GM12864 (cell line): ENCODE results near the gene WDR17.
A peak's percentile ranks its signal among the peaks of the same experiment; 100 is the strongest.

Source experiments
- DNase-seq: peaks from one replicate; pipeline ENCODE4 v3.0.0-alpha.2; 2011; ENCODE audit warnings: low read depth
- H3K4me3 ChIP-seq: 2 replicates; pipeline ENCODE4 v1.5.1; 2011; ENCODE audit warnings: mild to moderate bottlenecking, low read depth, low read length, control low read depth
- TF ChIP-seq, protein P1 (sequence below): IDR thresholded peaks from 2 replicates; pipeline ENCODE4 v1.5.1; 2011; ENCODE audit warnings: low read depth, mild to moderate bottlenecking, moderate library complexity, low read length, control low read depth, inconsistent platforms; ENCODE audit errors: missing control alignments

Gene WDR17

DNA sequence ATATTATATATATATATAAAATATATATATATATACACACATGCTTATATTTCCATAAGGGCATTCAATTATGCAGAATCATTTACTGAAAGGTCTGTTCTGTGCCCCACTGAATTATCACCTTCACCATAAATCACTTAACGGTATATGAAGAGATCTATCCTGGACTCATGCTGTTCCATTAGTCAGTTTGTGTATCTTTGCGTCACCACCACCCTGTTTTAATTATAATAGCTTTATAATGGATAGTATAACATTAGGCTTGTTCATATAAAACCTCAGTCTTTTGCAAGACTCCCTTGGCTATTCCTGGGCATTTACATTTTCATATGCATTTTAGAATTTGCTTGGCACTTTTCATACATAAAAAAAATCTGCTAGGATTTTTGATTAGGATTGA is 19.1 kb downstream of the WDR17 start:
- no peak for DNase-seq
- no peak overlapping the region for H3K4me3 ChIP-seq
- TF ChIP-seq, protein P1, sequence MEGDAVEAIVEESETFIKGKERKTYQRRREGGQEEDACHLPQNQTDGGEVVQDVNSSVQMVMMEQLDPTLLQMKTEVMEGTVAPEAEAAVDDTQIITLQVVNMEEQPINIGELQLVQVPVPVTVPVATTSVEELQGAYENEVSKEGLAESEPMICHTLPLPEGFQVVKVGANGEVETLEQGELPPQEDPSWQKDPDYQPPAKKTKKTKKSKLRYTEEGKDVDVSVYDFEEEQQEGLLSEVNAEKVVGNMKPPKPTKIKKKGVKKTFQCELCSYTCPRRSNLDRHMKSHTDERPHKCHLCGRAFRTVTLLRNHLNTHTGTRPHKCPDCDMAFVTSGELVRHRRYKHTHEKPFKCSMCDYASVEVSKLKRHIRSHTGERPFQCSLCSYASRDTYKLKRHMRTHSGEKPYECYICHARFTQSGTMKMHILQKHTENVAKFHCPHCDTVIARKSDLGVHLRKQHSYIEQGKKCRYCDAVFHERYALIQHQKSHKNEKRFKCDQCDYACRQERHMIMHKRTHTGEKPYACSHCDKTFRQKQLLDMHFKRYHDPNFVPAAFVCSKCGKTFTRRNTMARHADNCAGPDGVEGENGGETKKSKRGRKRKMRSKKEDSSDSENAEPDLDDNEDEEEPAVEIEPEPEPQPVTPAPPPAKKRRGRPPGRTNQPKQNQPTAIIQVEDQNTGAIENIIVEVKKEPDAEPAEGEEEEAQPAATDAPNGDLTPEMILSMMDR: no peak

- peak; percentile 13 for DNase-seq
- TF ChIP-seq, protein P1: no peak
Observed at GRCh38 chr4:176090115-176090514, 24.5 kb downstream of the WDR17 start.

DNA sequence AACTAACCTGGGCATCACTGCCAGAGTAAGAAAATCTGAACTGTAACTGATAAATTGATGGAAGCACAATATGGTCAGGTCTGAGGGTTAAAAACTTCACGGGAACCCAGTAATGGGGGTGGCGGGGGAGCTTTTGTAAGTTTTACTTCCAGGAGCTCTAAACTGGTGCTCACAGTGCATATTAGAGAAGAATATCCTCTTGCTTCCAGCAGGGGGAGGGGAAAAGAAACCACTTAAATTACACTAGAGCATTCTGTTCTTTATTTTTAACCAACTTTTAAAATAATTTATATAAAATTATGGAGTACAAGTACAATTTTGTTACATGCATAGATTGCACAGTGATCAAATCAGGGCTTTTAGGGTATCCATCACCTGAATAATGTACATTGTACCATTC is 33.7 kb downstream of the WDR17 start:
- H3K4me3 ChIP-seq: no peak overlapping the region
- DNase-seq: no peak
- TF ChIP-seq, protein P1: no peak

More at GRCh38 chr4:176090115-176090514, 24.5 kb downstream of the WDR17 start:
- no peak overlapping the region for H3K4me3 ChIP-seq

GRCh38 chr4:176102414-176103063 is 36.9 kb downstream of the WDR17 start:
- TF ChIP-seq, protein P1: no peak
- DNase-seq: no peak
- no peak overlapping the region for H3K4me3 ChIP-seq

DNA sequence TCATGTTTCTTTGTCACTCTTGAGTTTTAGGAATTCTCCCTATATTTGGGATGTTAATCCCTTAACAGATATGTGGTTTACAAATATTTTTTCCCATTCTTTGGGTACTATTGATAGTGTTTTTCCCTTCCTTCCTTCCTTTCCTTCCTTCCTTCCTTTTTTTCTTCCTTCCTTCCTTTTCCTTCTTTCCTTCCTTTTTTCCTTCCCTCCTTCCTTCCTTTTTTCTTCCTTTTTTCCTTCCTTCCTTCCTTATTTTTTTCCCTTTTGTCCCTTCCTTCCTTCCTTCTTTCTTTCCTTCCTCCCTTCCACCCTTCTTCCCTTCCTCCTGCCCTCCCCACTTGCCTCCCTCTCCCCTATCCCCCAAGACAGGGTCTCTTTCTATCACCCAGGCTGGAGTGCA is 42.1 kb downstream of the WDR17 start:
- no peak overlapping the region for H3K4me3 ChIP-seq
- DNase-seq: no peak
- TF ChIP-seq, protein P1: no peak

GRCh38 chr4:176123710-176124407 is 58.2 kb downstream of the WDR17 start:
- peak; percentile 46 for DNase-seq
- TF ChIP-seq, protein P1: peak; percentile 82
- H3K4me3 ChIP-seq: no peak overlapping the region
